ENCODE data around the gene SSX1.
"Not testable (repeated sequence)": the region's sequence is repeated elsewhere in the genome, so short reads cannot be mapped to it uniquely, and the experiment has no call there.

The SSX1 gene

GRCh38 chrX:48255062-48255796 is at the start of gene SSX1:
Gene SSX1, plus strand, starts transcription at chrX:48255392. Its CDS starts 1,850 bp downstream, at chrX:48257242.
- DNase-seq (ENCODE audit: low read depth), result not testable (repeated sequence)

GRCh38 chrX:48214341-48214740 is 40.9 kb upstream of the SSX1 start:
- DNase-seq (ENCODE audit: low read depth), result not testable (repeated sequence)

- DNase-seq (ENCODE audit: low read depth), result not testable (repeated sequence)
Observed at GRCh38 chrX:48224196-48224595, 31.0 kb upstream of the SSX1 start.

GRCh38 chrX:48252945-48253344 is 2.2 kb upstream of the SSX1 start:
- not testable (repeated sequence) for DNase-seq (ENCODE audit: low read depth)

GRCh38 chrX:48274365-48274764 is 19.2 kb downstream of the SSX1 start:
- DNase-seq (ENCODE audit: low read depth), result not testable (repeated sequence)

- no peak for DNase-seq (ENCODE audit: low read depth)
Observed at GRCh38 chrX:48278958-48279357, 23.8 kb downstream of the SSX1 start.

GRCh38 chrX:48280729-48281128 is 25.5 kb downstream of the SSX1 start:
- DNase-seq (ENCODE audit: low read depth), result not testable (repeated sequence)

- DNase-seq (ENCODE audit: low read depth), result no peak
Observed at GRCh38 chrX:48306175-48306574, 51.0 kb downstream of the SSX1 start.

- DNase-seq (ENCODE audit: low read depth), result not testable (repeated sequence)
Observed at GRCh38 chrX:48313996-48314395, 58.8 kb downstream of the SSX1 start.

All from stromal cell of bone marrow (primary cell).